GM19025 (cell line): ENCODE results near the gene FKBP8.
"Not testable (repeated sequence)": the region's sequence is repeated elsewhere in the genome, so short reads cannot be mapped to it uniquely, and the experiment has no call there.

Experiments
- ATAC-seq: cut with Tn5 transposase; IDR thresholded peaks from one replicate; pipeline ENCODE4 v1.9.1; 2021; ENCODE audit warnings: mild to moderate bottlenecking, low read depth, moderate library complexity; ENCODE audit not compliant: unreplicated experiment

The FKBP8 gene

GRCh38 chr19:18559685-18560084 is 16.3 kb upstream of the FKBP8 start:
- no peak for ATAC-seq

GRCh38 chr19:18558604-18559003 is 15.2 kb upstream of the FKBP8 start:
- ATAC-seq, result no peak

- ATAC-seq, result no peak
Observed at GRCh38 chr19:18558202-18558555, 14.8 kb upstream of the FKBP8 start.

GRCh38 chr19:18557411-18558201 is 14.2 kb upstream of the FKBP8 start, which contains the start of gene KXD1:
TSS of gene KXD1 (plus strand) at chr19:18557870. CDS start at chr19:18562057, 4,187 bp downstream.
- ATAC-seq, result peak; percentile 93

- ATAC-seq, result no peak
Observed at GRCh38 chr19:18551631-18552030, 8.3 kb upstream of the FKBP8 start.

- peak; percentile 38 for ATAC-seq
Observed at GRCh38 chr19:18543814-18544475, 572 bp upstream of the FKBP8 start.

- ATAC-seq, result no peak
Observed at GRCh38 chr19:18541992-18542940, 1.1 kb downstream of the FKBP8 start.

- no peak for ATAC-seq
Observed at GRCh38 chr19:18541258-18541991, 1.9 kb downstream of the FKBP8 start.

- ATAC-seq, result not testable (repeated sequence)
Observed at GRCh38 chr19:18540200-18540599, 3.2 kb downstream of the FKBP8 start.

- ATAC-seq, result no peak
Observed at GRCh38 chr19:18539372-18539771, 4.0 kb downstream of the FKBP8 start.

GRCh38 chr19:18538115-18538514 is 5.3 kb downstream of the FKBP8 start:
- ATAC-seq, result no peak

- no peak for ATAC-seq
Observed at GRCh38 chr19:18537431-18537830, 5.9 kb downstream of the FKBP8 start.

GRCh38 chr19:18536475-18536874 is 6.9 kb downstream of the FKBP8 start:
- no peak for ATAC-seq

- no peak for ATAC-seq
Observed at GRCh38 chr19:18533058-18533457, 10.3 kb downstream of the FKBP8 start.

- no peak for ATAC-seq
Observed at GRCh38 chr19:18532168-18532890, 11.0 kb downstream of the FKBP8 start.

- no peak for ATAC-seq
Observed at GRCh38 chr19:18531485-18531884, 11.9 kb downstream of the FKBP8 start.

GRCh38 chr19:18529782-18530181 is 13.6 kb downstream of the FKBP8 start:
- ATAC-seq, result no peak

GRCh38 chr19:18526316-18526715 is 17.1 kb downstream of the FKBP8 start:
- no peak for ATAC-seq

GRCh38 chr19:18523841-18524240 is 19.5 kb downstream of the FKBP8 start:
- no peak for ATAC-seq
